ENCODE data around the gene OTULINL.

GRCh38 chr5:14599476-14600127, 18.0 kb downstream of the OTULINL start:
- TF ChIP-seq, protein P1, sequence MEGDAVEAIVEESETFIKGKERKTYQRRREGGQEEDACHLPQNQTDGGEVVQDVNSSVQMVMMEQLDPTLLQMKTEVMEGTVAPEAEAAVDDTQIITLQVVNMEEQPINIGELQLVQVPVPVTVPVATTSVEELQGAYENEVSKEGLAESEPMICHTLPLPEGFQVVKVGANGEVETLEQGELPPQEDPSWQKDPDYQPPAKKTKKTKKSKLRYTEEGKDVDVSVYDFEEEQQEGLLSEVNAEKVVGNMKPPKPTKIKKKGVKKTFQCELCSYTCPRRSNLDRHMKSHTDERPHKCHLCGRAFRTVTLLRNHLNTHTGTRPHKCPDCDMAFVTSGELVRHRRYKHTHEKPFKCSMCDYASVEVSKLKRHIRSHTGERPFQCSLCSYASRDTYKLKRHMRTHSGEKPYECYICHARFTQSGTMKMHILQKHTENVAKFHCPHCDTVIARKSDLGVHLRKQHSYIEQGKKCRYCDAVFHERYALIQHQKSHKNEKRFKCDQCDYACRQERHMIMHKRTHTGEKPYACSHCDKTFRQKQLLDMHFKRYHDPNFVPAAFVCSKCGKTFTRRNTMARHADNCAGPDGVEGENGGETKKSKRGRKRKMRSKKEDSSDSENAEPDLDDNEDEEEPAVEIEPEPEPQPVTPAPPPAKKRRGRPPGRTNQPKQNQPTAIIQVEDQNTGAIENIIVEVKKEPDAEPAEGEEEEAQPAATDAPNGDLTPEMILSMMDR (conservative IDR thresholded peaks at IDR 0.05; ENCODE audit: low read length): no peak
- TF ChIP-seq EZH2phosphoT487 (IDR thresholded peaks at IDR 0.05; ENCODE audit: borderline replicate concordance, low read depth, low read length): no peak
